Raji (cell line): ENCODE measurements around the gene GRM2.

ENCODE experiments used
- POLR2A ChIP-seq: IDR thresholded peaks from 2 replicates; pipeline ENCODE4 v1.6.1; 2011; ENCODE audit warnings: low read depth, low read length, control low read depth; ENCODE audit not compliant: insufficient read depth

GRM2 gene

DNA sequence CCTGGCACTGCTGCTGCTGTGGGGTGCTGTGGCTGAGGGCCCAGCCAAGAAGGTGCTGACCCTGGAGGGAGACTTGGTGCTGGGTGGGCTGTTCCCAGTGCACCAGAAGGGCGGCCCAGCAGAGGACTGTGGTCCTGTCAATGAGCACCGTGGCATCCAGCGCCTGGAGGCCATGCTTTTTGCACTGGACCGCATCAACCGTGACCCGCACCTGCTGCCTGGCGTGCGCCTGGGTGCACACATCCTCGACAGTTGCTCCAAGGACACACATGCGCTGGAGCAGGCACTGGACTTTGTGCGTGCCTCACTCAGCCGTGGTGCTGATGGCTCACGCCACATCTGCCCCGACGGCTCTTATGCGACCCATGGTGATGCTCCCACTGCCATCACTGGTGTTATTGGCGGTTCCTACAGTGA, 2.1 kb downstream of the GRM2 start:
- no peak for TF ChIP-seq POLR2A

DNA sequence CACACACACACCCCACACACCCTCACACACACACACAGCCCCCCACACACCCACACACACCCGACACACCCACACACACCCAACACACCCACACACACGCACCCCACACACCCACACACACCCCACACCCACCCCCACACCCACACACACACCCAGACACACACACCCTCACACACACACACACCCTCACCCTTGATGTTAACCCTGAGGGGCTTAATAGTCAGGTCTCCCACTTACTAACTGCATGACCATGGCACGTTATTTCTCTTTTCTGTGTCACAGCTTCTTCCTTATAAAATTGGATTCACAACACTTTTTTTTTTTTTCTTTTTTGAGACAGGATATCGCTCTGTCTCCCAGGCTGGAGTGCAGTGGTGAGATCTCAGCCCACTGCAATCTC, 2.8 kb downstream of the GRM2 start:
- no peak for TF ChIP-seq POLR2A

DNA sequence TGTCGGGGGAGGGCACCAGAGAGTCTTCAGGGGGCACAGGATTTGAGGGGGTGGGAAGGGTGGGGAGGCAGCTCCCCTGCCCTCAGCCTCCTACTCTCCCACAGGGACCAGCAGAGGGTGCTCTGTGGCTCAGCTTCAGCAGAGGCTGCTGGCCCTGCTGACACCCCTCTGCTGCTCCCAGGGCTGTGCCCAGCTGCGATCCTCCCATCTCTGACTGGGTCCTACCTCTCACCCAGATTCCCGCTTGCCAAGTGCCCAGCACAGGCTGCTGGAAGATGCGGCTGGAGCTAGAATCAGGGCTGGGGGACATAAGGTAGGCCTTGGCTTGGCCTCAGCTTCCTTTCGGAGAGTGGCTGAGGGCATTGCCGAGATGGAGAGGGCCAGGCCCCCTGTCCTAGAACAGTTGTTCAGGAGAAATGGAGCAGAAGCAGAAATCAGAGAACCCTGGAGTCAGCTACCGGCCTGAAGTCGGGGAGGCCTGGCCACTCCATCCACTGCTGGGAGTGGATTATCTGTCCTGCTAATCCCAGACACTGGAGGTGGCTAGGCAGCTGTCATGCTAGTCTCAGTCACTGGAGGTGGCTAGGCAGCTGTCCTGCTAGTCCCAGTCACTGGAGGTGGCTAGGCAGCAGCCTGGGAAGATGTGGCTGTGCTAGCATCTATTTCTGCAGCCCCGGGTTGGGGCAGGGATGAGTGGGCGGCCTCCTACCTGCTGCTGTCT, 3.9 kb downstream of the GRM2 start:
- no peak for TF ChIP-seq POLR2A

DNA sequence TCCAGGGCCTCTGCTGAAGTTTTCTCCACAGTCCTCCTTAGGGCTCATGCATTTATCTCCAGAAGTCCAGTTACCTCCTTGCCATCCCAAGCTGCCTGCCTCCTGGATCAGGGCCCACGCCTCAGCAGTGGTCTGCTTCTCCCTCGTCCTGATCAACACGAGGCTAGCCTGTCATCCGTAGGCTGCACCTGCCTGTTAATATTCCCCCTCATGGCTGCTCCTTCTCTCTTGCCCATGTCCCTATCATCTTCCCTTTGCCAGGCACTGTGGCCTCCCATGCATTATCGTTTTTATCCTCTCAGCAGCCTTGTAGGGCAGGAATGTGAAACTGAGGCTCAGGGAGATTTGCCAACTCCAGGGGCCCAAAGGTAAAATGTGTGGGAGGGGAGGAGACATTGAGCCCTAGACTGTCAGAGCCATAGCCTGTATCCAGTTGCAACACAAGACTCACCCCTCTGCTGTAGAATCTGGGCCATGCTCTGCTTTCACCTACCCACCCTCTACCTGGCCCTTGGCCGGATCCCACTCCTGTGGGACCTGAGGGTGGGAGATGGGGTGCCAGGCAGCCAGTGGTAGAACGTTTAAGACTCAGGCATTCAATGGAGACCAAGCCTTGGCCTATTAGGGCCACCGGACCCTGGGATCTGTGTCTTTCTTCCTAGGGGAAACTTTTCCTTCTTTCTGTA, 4.6 kb downstream of the GRM2 start:
- TF ChIP-seq POLR2A: no peak

DNA sequence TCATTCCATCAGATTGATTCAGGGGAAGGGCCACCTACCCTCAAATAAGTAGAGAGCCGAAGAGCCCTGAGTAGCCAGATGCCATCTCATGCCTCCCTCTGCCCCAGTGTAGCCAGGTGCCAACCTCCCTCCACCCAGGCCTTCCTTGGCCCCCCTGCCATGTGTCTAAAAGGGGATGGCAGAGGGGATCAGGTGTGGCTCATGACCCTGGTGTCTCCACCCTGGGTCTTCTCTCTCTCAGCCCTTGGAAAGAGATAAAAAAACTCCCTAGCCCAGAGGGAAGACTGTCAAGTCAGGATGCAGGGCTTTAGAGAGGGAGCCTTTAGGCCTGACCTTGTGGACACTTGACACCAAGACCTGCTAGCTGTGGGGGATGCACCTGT, 5.2 kb downstream of the GRM2 start:
- TF ChIP-seq POLR2A: no peak

DNA sequence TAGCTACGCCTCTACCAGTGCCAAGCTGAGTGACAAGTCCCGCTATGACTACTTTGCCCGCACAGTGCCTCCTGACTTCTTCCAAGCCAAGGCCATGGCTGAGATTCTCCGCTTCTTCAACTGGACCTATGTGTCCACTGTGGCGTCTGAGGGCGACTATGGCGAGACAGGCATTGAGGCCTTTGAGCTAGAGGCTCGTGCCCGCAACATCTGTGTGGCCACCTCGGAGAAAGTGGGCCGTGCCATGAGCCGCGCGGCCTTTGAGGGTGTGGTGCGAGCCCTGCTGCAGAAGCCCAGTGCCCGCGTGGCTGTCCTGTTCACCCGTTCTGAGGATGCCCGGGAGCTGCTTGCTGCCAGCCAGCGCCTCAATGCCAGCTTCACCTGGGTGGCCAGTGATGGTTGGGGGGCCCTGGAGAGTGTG, 5.7 kb downstream of the GRM2 start:
- TF ChIP-seq POLR2A: no peak

DNA sequence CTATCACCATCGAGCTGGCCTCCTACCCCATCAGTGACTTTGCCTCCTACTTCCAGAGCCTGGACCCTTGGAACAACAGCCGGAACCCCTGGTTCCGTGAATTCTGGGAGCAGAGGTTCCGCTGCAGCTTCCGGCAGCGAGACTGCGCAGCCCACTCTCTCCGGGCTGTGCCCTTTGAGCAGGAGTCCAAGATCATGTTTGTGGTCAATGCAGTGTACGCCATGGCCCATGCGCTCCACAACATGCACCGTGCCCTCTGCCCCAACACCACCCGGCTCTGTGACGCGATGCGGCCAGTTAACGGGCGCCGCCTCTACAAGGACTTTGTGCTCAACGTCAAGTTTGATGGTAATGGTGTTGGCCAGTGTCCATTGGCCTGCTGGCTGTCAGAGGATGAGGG, 6.1 kb downstream of the GRM2 start:
- TF ChIP-seq POLR2A: no peak

DNA sequence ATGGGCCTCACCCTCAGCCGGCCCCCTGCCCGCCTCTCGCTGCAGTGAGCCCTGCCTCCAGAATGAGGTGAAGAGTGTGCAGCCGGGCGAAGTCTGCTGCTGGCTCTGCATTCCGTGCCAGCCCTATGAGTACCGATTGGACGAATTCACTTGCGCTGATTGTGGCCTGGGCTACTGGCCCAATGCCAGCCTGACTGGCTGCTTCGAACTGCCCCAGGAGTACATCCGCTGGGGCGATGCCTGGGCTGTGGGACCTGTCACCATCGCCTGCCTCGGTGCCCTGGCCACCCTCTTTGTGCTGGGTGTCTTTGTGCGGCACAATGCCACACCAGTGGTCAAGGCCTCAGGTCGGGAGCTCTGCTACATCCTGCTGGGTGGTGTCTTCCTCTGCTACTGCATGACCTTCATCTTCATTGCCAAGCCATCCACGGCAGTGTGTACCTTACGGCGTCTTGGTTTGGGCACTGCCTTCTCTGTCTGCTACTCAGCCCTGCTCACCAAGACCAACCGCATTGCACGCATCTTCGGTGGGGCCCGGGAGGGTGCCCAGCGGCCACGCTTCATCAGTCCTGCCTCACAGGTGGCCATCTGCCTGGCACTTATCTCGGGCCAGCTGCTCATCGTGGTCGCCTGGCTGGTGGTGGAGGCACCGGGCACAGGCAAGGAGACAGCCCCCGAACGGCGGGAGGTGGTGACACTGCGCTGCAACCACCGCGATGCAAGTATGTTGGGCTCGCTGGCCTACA, 8.5 kb downstream of the GRM2 start:
- TF ChIP-seq POLR2A: no peak

DNA sequence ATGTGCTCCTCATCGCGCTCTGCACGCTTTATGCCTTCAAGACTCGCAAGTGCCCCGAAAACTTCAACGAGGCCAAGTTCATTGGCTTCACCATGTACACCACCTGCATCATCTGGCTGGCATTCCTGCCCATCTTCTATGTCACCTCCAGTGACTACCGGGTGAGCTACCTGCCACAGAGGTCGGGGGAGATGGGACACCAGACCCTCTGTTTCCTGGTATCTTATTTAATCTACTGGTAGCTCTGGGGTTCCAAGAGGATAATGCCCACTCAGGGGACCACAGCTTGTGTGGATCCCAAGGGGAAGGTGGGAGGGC, 9.1 kb downstream of the GRM2 start:
- TF ChIP-seq POLR2A: no peak

DNA sequence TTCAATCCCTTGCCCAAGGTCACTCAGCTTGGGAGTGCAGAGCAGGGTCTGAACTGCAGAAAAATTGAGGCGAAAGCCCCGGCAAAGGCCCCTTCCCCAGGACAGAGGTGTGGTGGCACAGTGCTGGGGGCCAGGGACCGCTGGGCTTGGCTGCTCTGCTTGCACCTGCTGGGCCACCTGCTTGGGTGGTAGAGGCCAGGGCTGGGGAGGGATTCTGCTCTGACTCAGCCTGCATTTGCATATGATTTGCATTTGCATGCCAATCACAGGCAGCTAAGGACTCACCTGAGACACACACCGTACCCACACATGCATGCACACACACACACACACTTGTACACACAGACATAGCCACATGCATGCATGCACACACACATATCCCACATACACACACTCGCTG, 9.9 kb downstream of the GRM2 start:
- no peak for TF ChIP-seq POLR2A

DNA sequence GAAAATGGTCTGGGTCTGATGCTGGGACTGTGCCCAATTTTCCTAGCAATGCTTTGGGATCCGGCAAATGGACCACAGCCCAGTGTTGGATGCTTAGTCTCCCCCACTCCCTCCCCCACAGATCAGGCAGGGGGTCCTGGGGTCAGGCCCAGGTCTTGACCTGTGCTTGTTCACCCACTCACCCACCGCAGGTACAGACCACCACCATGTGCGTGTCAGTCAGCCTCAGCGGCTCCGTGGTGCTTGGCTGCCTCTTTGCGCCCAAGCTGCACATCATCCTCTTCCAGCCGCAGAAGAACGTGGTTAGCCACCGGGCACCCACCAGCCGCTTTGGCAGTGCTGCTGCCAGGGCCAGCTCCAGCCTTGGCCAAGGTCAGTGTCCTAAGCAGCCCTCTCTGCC, 10.6 kb downstream of the GRM2 start:
- TF ChIP-seq POLR2A: no peak

DNA sequence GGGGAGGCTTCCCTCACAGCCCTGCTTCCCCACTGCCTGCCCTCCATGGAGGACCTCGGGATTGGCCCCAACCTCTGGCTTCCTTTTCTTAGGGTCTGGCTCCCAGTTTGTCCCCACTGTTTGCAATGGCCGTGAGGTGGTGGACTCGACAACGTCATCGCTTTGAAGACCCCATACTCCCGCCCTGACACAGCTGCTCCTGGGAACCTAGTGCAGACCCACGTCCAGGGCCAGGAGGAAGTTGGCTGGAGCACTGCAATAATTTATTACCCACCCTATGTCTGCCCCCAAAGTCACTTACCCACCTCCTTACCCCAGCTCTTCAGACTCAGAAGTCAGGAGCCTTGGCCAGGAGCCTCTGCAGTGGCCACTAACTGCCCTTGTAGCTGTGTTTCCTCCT, 11.1 kb downstream of the GRM2 start:
- no peak for TF ChIP-seq POLR2A

DNA sequence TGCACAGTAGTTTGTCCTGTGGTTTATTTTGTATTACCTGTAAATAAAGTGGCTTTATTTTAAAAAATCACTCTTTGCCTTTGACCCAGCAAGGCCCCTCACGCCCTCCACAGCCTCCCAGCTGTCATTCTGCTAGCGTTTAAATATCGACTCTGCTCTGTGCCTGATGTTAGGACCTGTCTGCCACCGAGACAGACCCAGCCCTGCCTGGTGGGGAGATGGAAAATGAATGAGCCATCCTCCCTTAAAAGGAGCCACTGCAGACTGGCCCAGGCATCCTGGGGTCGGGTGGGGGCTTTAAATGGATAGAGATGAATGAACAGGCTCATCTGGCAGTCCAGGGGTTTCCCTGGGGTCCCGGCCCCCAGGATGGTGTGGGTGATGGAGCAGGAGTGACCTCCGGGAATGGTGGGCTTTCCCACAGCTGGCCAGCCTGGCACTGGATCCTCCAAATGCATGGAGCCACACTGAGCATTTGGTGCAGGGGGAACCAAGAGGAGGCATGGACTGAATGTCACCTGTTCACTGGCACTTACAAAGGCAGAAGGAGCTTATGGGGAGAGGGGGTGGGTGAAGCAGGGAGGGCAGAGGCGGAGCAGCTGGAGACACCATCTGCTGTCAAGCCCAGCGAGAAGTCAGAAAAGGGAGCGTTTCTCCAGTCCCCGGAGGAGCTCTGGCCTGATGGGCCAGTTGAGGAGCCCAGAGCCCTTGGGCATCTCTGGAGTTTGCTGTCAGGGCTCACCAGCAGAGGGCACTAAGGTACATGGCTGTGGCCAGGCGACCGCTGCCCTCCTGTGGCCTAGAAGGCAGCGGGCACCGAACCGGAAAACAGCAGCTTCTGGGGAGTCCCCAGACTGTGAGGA, 11.9 kb downstream of the GRM2 start:
- no peak for TF ChIP-seq POLR2A

DNA sequence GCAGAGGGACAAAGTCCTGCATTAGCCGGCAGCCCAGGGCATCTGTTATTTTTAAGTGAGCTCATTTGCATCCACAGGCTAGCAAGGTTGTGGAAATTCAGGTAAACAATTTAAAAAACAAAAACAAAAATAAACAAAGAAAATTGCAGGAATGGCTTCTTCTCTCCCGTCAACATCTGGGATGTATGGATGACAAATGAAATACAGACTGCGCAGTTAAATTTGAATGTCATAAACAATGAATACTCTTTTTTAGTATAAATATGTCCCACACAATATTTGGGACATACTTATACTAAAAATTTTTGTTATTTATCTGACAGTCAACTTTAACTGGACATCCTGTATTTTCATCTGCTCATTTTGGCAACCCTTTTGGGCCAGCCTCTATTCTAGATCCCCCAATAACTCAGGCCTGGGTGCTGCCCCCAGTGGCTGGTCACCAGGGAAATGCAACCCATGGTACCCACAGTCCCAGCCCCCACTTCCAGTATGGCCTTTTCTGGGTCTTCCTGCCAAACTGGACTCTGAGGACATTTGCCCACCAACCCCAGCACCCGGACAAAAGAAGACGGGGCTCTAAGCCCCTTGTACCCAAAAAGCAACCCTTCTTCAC, 12.7 kb downstream of the GRM2 start:
- no peak for TF ChIP-seq POLR2A

DNA sequence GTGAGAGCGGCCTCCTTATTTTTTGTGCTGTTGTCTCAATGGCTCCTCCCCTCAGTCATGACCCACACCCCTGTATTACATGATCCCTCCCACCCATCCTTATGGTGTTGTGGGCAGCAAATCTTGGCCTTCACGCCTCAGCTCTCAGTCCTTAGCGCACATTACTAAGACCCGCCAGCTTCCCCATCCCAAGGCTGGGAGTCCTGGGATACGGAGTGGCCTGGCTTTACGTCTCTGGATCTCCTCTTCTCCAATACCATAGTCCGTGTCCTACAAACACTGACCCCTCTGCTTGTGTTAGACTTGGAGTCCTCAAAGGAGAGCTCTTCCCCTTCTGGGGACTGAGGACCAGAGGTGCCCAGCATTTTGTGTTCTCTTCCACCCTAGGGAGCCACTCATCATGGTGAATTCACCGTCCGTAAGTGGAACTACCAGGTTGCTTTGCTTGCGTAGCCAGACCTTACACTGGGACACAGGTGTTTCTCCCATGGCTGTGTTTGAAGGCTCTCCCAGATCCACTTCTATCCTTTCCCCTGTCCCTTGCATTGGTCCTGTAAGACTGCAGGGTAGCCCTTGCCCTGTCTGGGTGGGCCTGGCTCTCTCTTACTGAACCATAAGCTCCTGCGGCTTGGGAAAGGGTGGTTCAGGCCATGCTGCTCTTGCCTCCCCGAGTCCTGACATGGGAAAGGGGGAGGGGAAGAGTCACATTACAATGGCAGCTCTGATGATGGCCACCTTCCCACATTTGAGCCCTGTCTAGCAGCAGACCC, 13.6 kb downstream of the GRM2 start:
- no peak for TF ChIP-seq POLR2A
